Measurements from ENCODE around the gene PACSIN3.
"Not testable (repeated sequence)": the region's sequence is repeated elsewhere in the genome, so short reads cannot be mapped to it uniquely, and the experiment has no call there.

The PACSIN3 gene

DNA sequence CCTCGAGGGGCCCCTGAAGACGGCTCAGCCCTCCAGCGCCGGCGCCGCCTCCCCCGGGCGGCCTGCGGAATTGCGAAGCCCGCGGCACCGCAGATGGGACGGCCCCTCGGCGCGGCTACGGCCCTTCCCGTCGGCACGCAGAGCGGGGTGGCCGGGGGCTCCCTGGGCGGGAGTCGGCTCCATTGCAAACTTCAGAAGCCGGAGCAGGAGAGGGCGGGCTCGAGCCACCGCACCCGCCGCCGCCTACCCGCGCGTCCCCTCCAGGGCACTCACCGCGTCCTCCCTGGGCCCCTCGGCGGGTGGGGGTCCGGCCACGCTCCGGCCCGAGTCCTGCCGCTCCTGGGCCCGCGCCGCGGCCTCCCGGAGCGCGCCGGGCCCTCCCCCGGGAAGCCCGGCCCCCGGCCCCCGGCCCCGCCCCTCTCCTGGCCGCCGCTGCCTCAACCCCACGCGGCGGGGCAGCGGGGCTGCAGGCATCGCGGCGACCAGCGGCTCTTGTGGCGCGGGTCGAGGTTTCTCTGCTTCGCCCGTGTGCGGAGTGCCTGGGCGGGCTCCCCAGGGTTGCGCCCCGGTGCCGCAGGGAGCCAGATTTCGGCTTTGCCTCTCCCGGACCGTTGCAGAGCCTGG, at the start of gene PACSIN3:
TSS of gene PACSIN3 (minus strand) at position 359 of the 624 bp plus-strand sequence. CDS start 3,707 bp downstream, outside the sequence.
- DNase-seq (ENCODE audit: low spot score) = no peak

- no peak for DNase-seq (ENCODE audit: low spot score)
These were observed 48.9 kb upstream of the PACSIN3 start for GRCh38 chr11:47235163-47235562.

GRCh38 chr11:47234669-47235100, 48.5 kb upstream of the PACSIN3 start:
- DNase-seq (ENCODE audit: low spot score) = no peak

- DNase-seq (ENCODE audit: low spot score) = no peak
These were observed 47.9 kb upstream of the PACSIN3 start for GRCh38 chr11:47233989-47234668.

DNA sequence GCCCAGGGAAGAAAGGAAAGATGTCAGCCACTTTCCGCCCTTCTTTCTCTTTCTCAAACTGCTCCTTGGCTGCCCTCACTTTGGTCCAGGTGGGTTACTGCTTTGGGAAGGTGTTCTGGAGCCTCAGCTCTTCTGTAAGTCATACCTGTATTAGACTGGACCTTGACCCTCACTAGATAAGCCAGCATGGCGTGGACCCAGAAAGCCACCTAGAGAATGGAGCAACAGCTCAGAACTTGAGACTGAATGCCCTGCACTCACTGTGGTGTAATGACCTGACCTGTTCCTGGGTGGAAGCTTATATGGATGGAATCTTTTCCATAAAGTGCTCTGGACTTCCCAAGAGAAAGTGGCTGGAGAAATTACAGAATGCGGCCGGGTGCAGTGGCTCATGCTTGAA, 46.8 kb upstream of the PACSIN3 start:
- DNase-seq (ENCODE audit: low spot score) = no peak

DNA sequence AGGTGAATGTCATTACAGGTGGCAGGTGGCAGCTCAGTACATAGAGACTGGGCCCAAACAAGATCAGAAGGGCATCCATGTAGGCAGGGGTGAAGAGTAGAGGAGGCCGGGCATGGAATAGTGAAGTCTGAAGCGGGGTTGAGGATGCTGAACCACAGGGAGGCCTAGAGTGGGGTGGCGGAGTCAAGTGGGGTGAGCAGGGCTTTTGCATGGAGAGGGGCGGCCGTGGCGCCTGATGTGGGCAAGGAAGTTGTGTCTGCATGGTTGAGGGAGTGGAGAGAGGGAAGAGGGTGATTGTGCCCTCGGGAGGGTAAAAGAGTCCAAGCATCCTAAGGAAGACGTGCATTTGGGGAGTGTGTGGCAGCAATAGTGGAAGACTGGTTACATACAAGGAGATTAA, 42.9 kb upstream of the PACSIN3 start:
- DNase-seq (ENCODE audit: low spot score) = no peak

- no peak for DNase-seq (ENCODE audit: low spot score)
These were observed 39.5 kb upstream of the PACSIN3 start for GRCh38 chr11:47225552-47226400.

GRCh38 chr11:47222696-47223095, 36.5 kb upstream of the PACSIN3 start:
- DNase-seq (ENCODE audit: low spot score) = no peak

GRCh38 chr11:47220401-47220821, 34.2 kb upstream of the PACSIN3 start:
- DNase-seq (ENCODE audit: low spot score) = no peak

GRCh38 chr11:47216121-47216798, 30.0 kb upstream of the PACSIN3 start:
- DNase-seq (ENCODE audit: low spot score) = no peak

GRCh38 chr11:47215366-47215910, 29.2 kb upstream of the PACSIN3 start:
- DNase-seq (ENCODE audit: low spot score) = no peak

DNA sequence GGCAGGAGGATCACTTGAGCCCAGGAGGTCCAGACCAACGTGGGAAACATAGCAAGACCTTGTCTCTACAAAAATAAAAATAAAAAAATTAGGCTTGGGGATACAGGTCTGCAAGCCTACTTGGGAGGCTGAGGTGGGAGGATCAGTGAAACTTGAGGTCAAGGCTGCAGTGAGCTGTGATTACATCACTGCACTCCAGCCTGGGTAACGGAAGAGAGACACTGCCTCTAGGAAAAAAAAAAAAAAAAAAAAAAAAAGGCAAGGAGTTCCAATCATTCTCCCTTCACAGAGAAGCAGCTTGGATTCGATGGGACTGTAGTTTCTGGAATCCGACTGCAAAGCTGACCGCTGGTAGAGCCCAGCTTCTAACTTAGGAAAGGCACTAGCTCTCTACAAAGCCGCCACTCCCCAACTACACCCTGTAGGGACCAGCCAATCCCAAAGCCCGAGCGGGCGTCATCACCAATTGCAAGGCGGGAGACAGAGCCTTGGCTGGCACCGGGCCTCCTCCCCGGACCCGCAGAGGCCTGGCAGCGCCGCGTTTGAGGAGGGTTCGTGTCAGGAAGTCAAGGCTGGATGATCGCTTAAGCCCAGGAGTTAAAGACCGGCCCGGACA, 27.8 kb upstream of the PACSIN3 start:
- DNase-seq (ENCODE audit: low spot score) = peak; percentile 97

DNA sequence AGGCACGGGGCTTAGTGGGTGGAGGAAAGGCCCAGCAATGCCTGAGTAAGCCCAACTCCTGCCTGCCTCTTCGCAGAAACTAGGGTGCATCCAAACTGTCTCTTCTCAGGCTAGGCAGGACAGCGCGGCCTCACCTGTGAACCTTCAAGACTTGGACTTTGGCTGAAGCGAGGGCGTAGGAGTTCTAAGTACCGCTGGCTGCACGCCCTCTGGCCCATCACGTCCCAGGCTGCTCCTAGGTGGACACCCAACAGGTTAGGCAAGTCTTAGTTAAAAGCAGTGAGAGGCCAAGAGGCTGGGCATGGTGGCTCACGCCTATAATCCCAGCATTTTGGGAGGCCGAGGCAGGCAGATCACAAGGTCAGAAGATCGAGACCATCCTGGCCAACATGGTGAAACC, 26.7 kb upstream of the PACSIN3 start:
- no peak for DNase-seq (ENCODE audit: low spot score)

- DNase-seq (ENCODE audit: low spot score) = no peak
These were observed 22.4 kb upstream of the PACSIN3 start for GRCh38 chr11:47208628-47209027.

DNA sequence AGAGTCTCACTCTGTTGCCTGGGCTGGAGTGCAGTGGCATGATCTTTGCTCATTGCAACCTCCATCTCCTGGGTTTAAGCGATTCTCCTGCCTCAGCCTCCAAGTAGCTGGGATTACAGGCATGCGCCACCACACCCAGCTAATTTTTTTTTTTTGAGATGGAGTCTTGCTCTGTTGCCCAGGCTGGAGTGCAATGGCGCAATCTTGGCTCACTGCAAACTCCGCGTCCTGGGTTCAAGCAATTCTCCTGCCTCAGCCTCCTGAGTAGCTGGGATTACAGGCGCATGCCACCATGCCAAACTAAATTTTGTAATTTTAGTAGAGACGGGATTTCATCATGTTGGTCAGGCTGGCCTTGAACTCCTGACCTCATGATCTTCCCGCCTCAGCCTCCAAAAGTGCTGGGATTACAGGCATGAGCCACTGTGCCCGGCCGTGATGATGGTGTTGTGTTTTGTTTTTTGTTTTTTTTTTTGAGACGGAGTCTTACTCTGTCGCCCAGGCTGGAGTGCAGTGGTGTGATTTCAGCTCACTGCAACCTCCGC, 21.8 kb upstream of the PACSIN3 start:
- DNase-seq (ENCODE audit: low spot score) = not testable (repeated sequence)

- no peak for DNase-seq (ENCODE audit: low spot score)
These were observed 21.2 kb upstream of the PACSIN3 start for GRCh38 chr11:47207459-47207858.

GRCh38 chr11:47206577-47206976, 20.3 kb upstream of the PACSIN3 start:
- not testable (repeated sequence) for DNase-seq (ENCODE audit: low spot score)

GRCh38 chr11:47204637-47204989, 18.4 kb upstream of the PACSIN3 start:
- no peak for DNase-seq (ENCODE audit: low spot score)

GRCh38 chr11:47202576-47202975, 16.3 kb upstream of the PACSIN3 start:
- no peak for DNase-seq (ENCODE audit: low spot score)

GRCh38 chr11:47201015-47201414, 14.8 kb upstream of the PACSIN3 start:
- no peak for DNase-seq (ENCODE audit: low spot score)

DNA sequence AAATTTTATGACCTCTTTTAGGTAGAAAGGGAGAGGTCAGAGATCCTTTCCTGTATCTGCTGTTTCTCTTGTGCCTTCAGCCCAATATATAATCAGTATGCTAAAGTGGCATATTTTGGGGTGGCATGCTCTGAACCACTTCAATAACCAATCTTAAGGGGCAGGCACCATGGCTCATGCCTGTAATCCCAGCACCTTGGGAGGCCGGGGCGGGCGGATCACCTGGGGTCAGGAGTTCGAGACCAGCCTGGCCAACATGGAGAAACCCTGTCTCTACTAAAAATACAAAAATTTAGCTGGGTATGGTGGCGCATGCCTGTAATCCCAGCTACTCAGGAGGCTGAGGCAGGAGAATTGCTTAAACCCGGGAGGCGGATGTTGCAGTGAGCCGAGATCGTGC, 11.9 kb upstream of the PACSIN3 start:
- not testable (repeated sequence) for DNase-seq (ENCODE audit: low spot score)

Measured in globus pallidus (tissue), 1 donor.